ENCODE results near the gene UGT1A6.

Gene UGT1A6

DNA sequence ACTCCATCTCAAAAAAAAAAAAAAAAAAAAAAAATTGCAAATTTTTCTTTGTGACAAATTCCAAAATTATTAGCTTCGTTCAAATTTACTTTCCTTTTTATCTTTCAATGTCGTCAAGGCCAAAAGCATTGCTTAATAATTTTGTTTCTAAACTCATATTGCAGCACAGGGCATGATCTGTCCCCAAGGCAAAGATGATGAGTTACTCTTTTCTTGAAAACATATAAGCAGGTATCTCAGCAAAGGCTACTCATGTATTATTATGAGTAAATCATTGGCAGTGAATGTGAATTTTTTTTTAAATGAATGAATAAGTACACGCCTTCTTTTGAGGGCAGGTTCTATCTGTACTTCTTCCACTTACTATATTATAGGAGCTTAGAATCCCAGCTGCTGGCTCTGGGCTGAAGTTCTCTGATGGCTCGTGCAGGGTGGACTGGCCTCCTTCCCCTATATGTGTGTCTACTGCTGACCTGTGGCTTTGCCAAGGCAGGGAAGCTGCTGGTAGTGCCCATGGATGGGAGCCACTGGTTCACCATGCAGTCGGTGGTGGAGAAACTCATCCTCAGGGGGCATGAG, 11.1 kb upstream of the UGT1A6 start, which contains the start of gene UGT1A7:
Gene UGT1A7 (plus strand): TSS at position 381 of the 579 bp plus-strand sequence. CDS start 37 bp downstream, at position 418.
- Histone ChIP-seq H3K27ac (replicated peaks) (no peak within 1 kb of the TSS), H3K4me3 (replicated peaks; ENCODE audit: insufficient read depth, low read length) (no peak within 1 kb of the TSS), H3K27me3 (ENCODE audit: insufficient read depth, poor library complexity, severe bottlenecking) (no peaks in the 10 kb centered on the region)
- no peak for TF ChIP-seq SPI1 (IDR thresholded peaks at IDR 0.05; ENCODE audit: borderline replicate concordance, low read depth)
- TF ChIP-seq GABPA (IDR thresholded peaks at IDR 0.05; ENCODE audit: low read depth), result no peak
- TF ChIP-seq, protein P1, sequence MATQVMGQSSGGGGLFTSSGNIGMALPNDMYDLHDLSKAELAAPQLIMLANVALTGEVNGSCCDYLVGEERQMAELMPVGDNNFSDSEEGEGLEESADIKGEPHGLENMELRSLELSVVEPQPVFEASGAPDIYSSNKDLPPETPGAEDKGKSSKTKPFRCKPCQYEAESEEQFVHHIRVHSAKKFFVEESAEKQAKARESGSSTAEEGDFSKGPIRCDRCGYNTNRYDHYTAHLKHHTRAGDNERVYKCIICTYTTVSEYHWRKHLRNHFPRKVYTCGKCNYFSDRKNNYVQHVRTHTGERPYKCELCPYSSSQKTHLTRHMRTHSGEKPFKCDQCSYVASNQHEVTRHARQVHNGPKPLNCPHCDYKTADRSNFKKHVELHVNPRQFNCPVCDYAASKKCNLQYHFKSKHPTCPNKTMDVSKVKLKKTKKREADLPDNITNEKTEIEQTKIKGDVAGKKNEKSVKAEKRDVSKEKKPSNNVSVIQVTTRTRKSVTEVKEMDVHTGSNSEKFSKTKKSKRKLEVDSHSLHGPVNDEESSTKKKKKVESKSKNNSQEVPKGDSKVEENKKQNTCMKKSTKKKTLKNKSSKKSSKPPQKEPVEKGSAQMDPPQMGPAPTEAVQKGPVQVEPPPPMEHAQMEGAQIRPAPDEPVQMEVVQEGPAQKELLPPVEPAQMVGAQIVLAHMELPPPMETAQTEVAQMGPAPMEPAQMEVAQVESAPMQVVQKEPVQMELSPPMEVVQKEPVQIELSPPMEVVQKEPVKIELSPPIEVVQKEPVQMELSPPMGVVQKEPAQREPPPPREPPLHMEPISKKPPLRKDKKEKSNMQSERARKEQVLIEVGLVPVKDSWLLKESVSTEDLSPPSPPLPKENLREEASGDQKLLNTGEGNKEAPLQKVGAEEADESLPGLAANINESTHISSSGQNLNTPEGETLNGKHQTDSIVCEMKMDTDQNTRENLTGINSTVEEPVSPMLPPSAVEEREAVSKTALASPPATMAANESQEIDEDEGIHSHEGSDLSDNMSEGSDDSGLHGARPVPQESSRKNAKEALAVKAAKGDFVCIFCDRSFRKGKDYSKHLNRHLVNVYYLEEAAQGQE (IDR thresholded peaks at IDR 0.05; ENCODE audit: insufficient replicate concordance, low read depth), result no peak
- TF ChIP-seq POLR2AphosphoS5 (IDR thresholded peaks at IDR 0.05; ENCODE audit: low read depth), result no peak
- TF ChIP-seq CTCF (IDR thresholded peaks at IDR 0.05; ENCODE audit: insufficient read depth, low read length), result no peak
- DNase-seq (ENCODE audit: low read depth in 1 of 2, low spot score in 1 of 2), result no peak

DNA sequence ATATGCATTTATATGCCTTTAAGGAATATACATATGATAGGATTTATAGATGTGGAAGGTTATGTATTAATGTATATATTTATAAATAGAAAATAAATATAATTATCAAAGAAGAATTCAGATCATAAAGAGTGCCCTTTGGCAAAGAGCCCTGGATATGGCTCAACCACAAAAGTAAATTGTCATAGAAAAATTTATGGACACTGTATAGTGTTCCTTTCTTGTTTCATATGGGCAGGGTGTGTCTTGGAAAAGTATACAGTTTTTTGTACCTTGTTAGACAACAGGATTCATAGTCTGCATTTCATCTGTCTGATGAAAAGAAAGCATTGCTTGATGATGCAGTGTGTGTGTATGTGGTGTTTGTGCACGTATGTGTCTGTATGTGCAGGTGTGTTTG, 8.1 kb upstream of the UGT1A6 start:
- Histone ChIP-seq H3K27ac (replicated peaks) (no peak overlapping the region), H3K27me3 (ENCODE audit: insufficient read depth, poor library complexity, severe bottlenecking) (no peaks in the 10 kb centered on the region)

DNA sequence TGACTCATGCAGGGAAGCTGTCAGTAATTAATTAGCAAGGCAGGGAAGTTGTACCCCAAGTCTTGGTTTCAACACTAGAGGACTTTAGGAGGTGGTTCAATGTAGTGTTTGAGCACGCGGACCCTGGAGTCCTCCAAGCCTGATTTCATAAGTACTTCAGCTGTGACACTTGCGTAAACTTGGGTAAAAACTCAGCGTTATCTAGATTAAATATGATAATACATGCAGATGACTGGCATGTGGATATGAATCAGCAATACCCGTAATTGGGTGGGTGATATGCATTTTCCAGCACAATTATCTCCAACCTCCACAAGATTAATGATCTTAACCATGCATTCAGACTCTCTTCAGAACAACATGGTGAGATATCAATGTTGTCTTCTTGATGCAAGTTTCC, 5.8 kb upstream of the UGT1A6 start:
- no peak overlapping the region for H3K27ac ChIP-seq (replicated peaks)
- TF ChIP-seq, protein P1 (IDR thresholded peaks at IDR 0.05; ENCODE audit: insufficient replicate concordance, low read depth), result no peak
- peak in 1 of 2 experiments; percentile 13 for DNase-seq (ENCODE audit: low read depth in 1 of 2, low spot score in 1 of 2)
- H3K4me3 ChIP-seq (replicated peaks; ENCODE audit: insufficient read depth, low read length), result no peak overlapping the region
- no peaks in the 10 kb centered on the region for H3K27me3 ChIP-seq (ENCODE audit: insufficient read depth, poor library complexity, severe bottlenecking)

More for the DNA sequence above, 8.1 kb upstream of the UGT1A6 start:
- DNase-seq (ENCODE audit: low read depth in 1 of 2, low spot score in 1 of 2), result no peak
- TF ChIP-seq, protein P1 (IDR thresholded peaks at IDR 0.05; ENCODE audit: insufficient replicate concordance, low read depth), result no peak
- H3K4me3 ChIP-seq (replicated peaks; ENCODE audit: insufficient read depth, low read length), result no peak overlapping the region

- TF ChIP-seq SPI1 (IDR thresholded peaks at IDR 0.05; ENCODE audit: borderline replicate concordance, low read depth) (no peak), GABPA (IDR thresholded peaks at IDR 0.05; ENCODE audit: low read depth) (no peak)
- H3K4me3 ChIP-seq (replicated peaks; ENCODE audit: insufficient read depth, low read length), result no peak overlapping the region
- no peak for DNase-seq (ENCODE audit: low read depth in 1 of 2, low spot score in 1 of 2)
- H3K27ac ChIP-seq (replicated peaks), result no peak overlapping the region
- H3K27me3 ChIP-seq (ENCODE audit: insufficient read depth, poor library complexity, severe bottlenecking), result no peaks in the 10 kb centered on the region
These were observed 4.3 kb upstream of the UGT1A6 start for GRCh38 chr2:233688341-233688740.
